GM21515 (cell line): ENCODE data around the gene CNTN1.

Source experiments
- ATAC-seq: cut with Tn5 transposase; IDR thresholded peaks from one replicate; pipeline ENCODE4 v1.9.1; 2021; ENCODE audit not compliant: unreplicated experiment

CNTN1 gene

GRCh38 chr12:40834321-40834720 is 142.1 kb downstream of the CNTN1 start:
- ATAC-seq = no peak

GRCh38 chr12:40837891-40838429 is 145.7 kb downstream of the CNTN1 start:
- no peak for ATAC-seq

GRCh38 chr12:40843495-40843894 is 151.3 kb downstream of the CNTN1 start:
- ATAC-seq = no peak

GRCh38 chr12:40853221-40853620 is 161.0 kb downstream of the CNTN1 start:
- no peak for ATAC-seq

GRCh38 chr12:40854604-40855003 is 162.4 kb downstream of the CNTN1 start:
- ATAC-seq = no peak

GRCh38 chr12:40864891-40865290 is 172.7 kb downstream of the CNTN1 start:
- no peak for ATAC-seq

- no peak for ATAC-seq
Measured at GRCh38 chr12:40870981-40871380, 178.7 kb downstream of the CNTN1 start.

GRCh38 chr12:40874868-40875267 is 182.6 kb downstream of the CNTN1 start:
- no peak for ATAC-seq

- ATAC-seq = no peak
Measured at GRCh38 chr12:40889329-40889728, 197.1 kb downstream of the CNTN1 start.

GRCh38 chr12:40892528-40892927 is 200.3 kb downstream of the CNTN1 start:
- ATAC-seq = no peak

GRCh38 chr12:40898505-40898904 is 206.3 kb downstream of the CNTN1 start:
- ATAC-seq = no peak

GRCh38 chr12:40903040-40903439 is 210.8 kb downstream of the CNTN1 start:
- no peak for ATAC-seq

- ATAC-seq = peak; percentile 80
Measured at GRCh38 chr12:40907115-40907527, 214.9 kb downstream of the CNTN1 start.

- no peak for ATAC-seq
Measured at GRCh38 chr12:40911676-40912075, 219.4 kb downstream of the CNTN1 start.

- ATAC-seq = no peak
Measured at GRCh38 chr12:40915172-40915571, 222.9 kb downstream of the CNTN1 start.

- no peak for ATAC-seq
Measured at GRCh38 chr12:40917561-40917960, 225.3 kb downstream of the CNTN1 start.

GRCh38 chr12:40921563-40922163 is 229.4 kb downstream of the CNTN1 start:
- ATAC-seq = peak; percentile 51

GRCh38 chr12:40937891-40938290 is 245.7 kb downstream of the CNTN1 start:
- no peak for ATAC-seq

GRCh38 chr12:40942326-40942725 is 250.1 kb downstream of the CNTN1 start:
- ATAC-seq = no peak

- ATAC-seq = no peak
Measured at GRCh38 chr12:40945772-40946171, 253.5 kb downstream of the CNTN1 start.

- ATAC-seq = no peak
Measured at GRCh38 chr12:40946612-40947194, 254.5 kb downstream of the CNTN1 start.

GRCh38 chr12:40947797-40948196 is 255.6 kb downstream of the CNTN1 start:
- no peak for ATAC-seq

GRCh38 chr12:40953076-40953475 is 260.8 kb downstream of the CNTN1 start:
- ATAC-seq = no peak
